Endodermal cell (in vitro differentiated cells): ENCODE results near the gene ERG. TPM values are rescaled to one million over a fixed set of nuclear protein-coding genes. Genes with fewer than 3 reads are reported as not detected.

ENCODE experiments used
- DNase-seq: peaks from one replicate; pipeline ENCODE4 v3.0.0-alpha.2; 2017
- H3K27ac ChIP-seq: 2 replicates; pipeline ENCODE4 v1.5.1; 2013; ENCODE audit warnings: mild to moderate bottlenecking, low read depth, low read length, moderate library complexity
- H3K27me3 ChIP-seq: 2 replicates; pipeline ENCODE4 v1.6.1; 2013; ENCODE audit warnings: mild to moderate bottlenecking, low read length, moderate library complexity; ENCODE audit not compliant: insufficient read depth, control insufficient read depth, poor library complexity, severe bottlenecking
- H3K36me3 ChIP-seq: 2 replicates; pipeline ENCODE4 v1.7.0; 2013; ENCODE audit warnings: mild to moderate bottlenecking, low read length, moderate library complexity; ENCODE audit not compliant: control insufficient read depth, insufficient read depth
- H3K4me1 ChIP-seq: one replicate; pipeline ENCODE4 v1.7.0; 2013; ENCODE audit warnings: low read length; ENCODE audit not compliant: control insufficient read depth, insufficient read depth
- H3K4me3 ChIP-seq: 2 replicates; pipeline ENCODE4 v1.5.1; 2013; ENCODE audit warnings: mild to moderate bottlenecking, low read length, moderate library complexity
- H3K9ac ChIP-seq: 2 replicates; pipeline ENCODE4 v1.6.1; 2013; ENCODE audit warnings: mild to moderate bottlenecking, low read length, moderate library complexity; ENCODE audit not compliant: poor library complexity, severe bottlenecking; ENCODE audit errors: extremely low read depth
- H3K9me3 ChIP-seq: 2 replicates; pipeline ENCODE4 v1.6.1; 2013; ENCODE audit warnings: mild to moderate bottlenecking, low read length, moderate library complexity; ENCODE audit not compliant: control insufficient read depth
- H3K27ac Mint-ChIP-seq: 2 replicates; pipeline ENCODE4 v1.8.0; 2020; ENCODE audit warnings: mixed read lengths
- H3K27me3 Mint-ChIP-seq: 2 replicates; pipeline ENCODE4 v1.8.0; 2021; ENCODE audit warnings: mild to moderate bottlenecking, mixed read lengths; ENCODE audit not compliant: insufficient read depth
- H3K36me3 Mint-ChIP-seq: 2 replicates; pipeline ENCODE4 v1.8.0; 2020; ENCODE audit warnings: low read depth, mixed read lengths
- H3K4me1 Mint-ChIP-seq: 2 replicates; pipeline ENCODE4 v1.8.0; 2020; ENCODE audit warnings: mixed read lengths
- H3K4me3 Mint-ChIP-seq: 2 replicates; pipeline ENCODE4 v1.8.0; 2020; ENCODE audit warnings: mild to moderate bottlenecking, moderate library complexity, mixed read lengths
- H3K9me3 Mint-ChIP-seq: 2 replicates; pipeline ENCODE4 v1.8.0; 2020; ENCODE audit warnings: mild to moderate bottlenecking, mixed read lengths
- CTCF ChIP-seq: fragments of 200-600 bp; sonication (generic); conservative IDR thresholded peaks from 2 replicates; pipeline ENCODE4 v1.5.0; 2021; ENCODE audit warnings: antibody characterized with exemption, mild to moderate bottlenecking
- WGBS, 2 experiments: methylation state at CpG; one replicate each; pipeline versions ENCODE4 v1.1.5 to v1.1.7; 2013; ENCODE audit warnings: missing lambda C conversion rate in 2 of 2, mixed read lengths in 1 of 2; ENCODE audit not compliant: insufficient coverage in 1 of 2, insufficient read length in 1 of 2; 5-methylcytosine and 5-hydroxymethylcytosine counted together
- total RNA-seq, 2 donors: library from RNA; stranded (reverse); fragmentation: NEBNext Ultra II Directional in 1 of 2; extraction: Animal tissue kit (Norgen Biotek cat#: 25700) in 1 of 2; gene quantifications; 2 replicates in 1 of 2; 3 replicates in 1 of 2; pipeline ENCODE4 v1.2.1, GENCODE V29; 2021

The ERG gene
- total RNA-seq, 2 donors from 2014 or later = not detected

GRCh38 chr21:38346286-38346685 is 152.0 kb downstream of the ERG start:
- Mint-ChIP-seq H3K36me3 (no peaks in the 10 kb centered on the region), H3K4me3 (no peak overlapping the region), H3K4me1 (peaks cover 10% of the 10 kb centered on the region), H3K27me3 (no peaks in the 10 kb centered on the region), H3K9me3 (no peaks in the 10 kb centered on the region), H3K27ac (no peak overlapping the region)
- WGBS, 2 experiments = 91 to 92% methylated on average over 5 of the region's 5 CpGs
- no peak for DNase-seq
- H3K9ac ChIP-seq = no peak overlapping the region
- no peaks in the 10 kb centered on the region for H3K9me3 ChIP-seq
- H3K36me3 ChIP-seq = no peaks in the 10 kb centered on the region
- H3K4me1 ChIP-seq = peaks cover 5% of the 10 kb centered on the region
- no peak overlapping the region for H3K4me3 ChIP-seq
- H3K27me3 ChIP-seq = no peaks in the 10 kb centered on the region
- H3K27ac ChIP-seq = no peak overlapping the region
- TF ChIP-seq CTCF = no peak

DNA sequence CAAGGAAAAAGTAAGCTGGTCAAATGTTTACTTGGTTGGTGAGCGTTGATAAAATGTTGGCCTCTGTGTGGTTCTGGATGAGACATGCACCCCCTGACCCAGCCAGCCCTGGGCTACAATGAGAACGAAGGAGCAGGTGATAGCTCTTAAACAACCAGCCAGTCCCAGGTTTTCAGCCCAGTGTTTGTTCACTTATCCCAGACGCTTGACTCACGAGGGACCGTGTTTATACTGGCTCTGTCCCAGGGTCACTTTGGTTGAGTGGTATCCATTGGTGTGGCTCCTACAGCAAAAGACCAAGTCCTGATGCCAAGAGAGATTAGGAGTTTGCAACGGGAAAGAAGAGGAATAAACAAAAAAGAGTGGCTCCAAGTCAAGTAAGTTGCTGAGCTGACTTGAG is 154.6 kb downstream of the ERG start:
- H3K4me1 ChIP-seq = no peaks in the 10 kb centered on the region
- Mint-ChIP-seq H3K27me3 (no peaks in the 10 kb centered on the region), H3K27ac (no peak overlapping the region), H3K4me1 (no peaks in the 10 kb centered on the region), H3K9me3 (no peaks in the 10 kb centered on the region), H3K4me3 (no peak overlapping the region), H3K36me3 (no peaks in the 10 kb centered on the region)
- H3K9ac ChIP-seq = no peak overlapping the region
- no peaks in the 10 kb centered on the region for H3K36me3 ChIP-seq
- no peak for TF ChIP-seq CTCF
- no peak overlapping the region for H3K27ac ChIP-seq
- WGBS, 2 experiments = 91 to 97% methylated on average over 5 to 6 of the region's 6 CpGs
- DNase-seq = no peak
- no peaks in the 10 kb centered on the region for H3K9me3 ChIP-seq
- H3K4me3 ChIP-seq = no peak overlapping the region
- no peaks in the 10 kb centered on the region for H3K27me3 ChIP-seq

GRCh38 chr21:38342739-38343138 is 155.5 kb downstream of the ERG start:
- H3K9me3 ChIP-seq = no peaks in the 10 kb centered on the region

More at GRCh38 chr21:38342739-38343138, 155.5 kb downstream of the ERG start:
- H3K4me1 ChIP-seq = no peaks in the 10 kb centered on the region
- H3K9me3 Mint-ChIP-seq = no peaks in the 10 kb centered on the region
- no peaks in the 10 kb centered on the region for H3K27me3 ChIP-seq
- no peaks in the 10 kb centered on the region for H3K27me3 Mint-ChIP-seq
- DNase-seq = no peak
- H3K4me3 ChIP-seq = no peak overlapping the region
- H3K27ac ChIP-seq = no peak overlapping the region
- H3K36me3 Mint-ChIP-seq = no peaks in the 10 kb centered on the region
- no peak overlapping the region for H3K27ac Mint-ChIP-seq
- no peak overlapping the region for H3K4me3 Mint-ChIP-seq
- no peak for TF ChIP-seq CTCF
- no peaks in the 10 kb centered on the region for H3K36me3 ChIP-seq
- H3K4me1 Mint-ChIP-seq = no peaks in the 10 kb centered on the region
- H3K9ac ChIP-seq = no peak overlapping the region
- 91 to 100% methylated on average over 1 of the region's 1 CpG for WGBS, 2 experiments
